RWPE1 (cell line): ENCODE results near the gene LHFPL6.
A peak's percentile ranks its signal among the peaks of the same experiment; 100 is the strongest.

Experiments
- CTCF ChIA-PET: fragments of 350-600 bp; sonication (Branson Sonifier 250); formaldehyde crosslinking; extraction: SDS; loops from one replicate; lab custom pipeline; 2021; lab: Yijun Ruan, JAX
- POLR2A ChIA-PET: fragments of 400-600 bp; formaldehyde crosslinking; extraction: SDS; loops from one replicate; lab custom pipeline; 2020; ENCODE audit warnings: antibody characterized with exemption; ENCODE audit not compliant: low non-redundant PET; lab: Yijun Ruan, JAX
- DNase-seq: peaks from one replicate; pipeline ENCODE4 v3.0.0; 2012; ENCODE audit warnings: low spot score
- H3K27ac ChIP-seq: fragments of 450-650 bp; 2 replicates; pipeline ENCODE4 v1.5.1; 2017
- TF ChIP-seq, protein P1 (sequence below): fragments of 450-650 bp; conservative IDR thresholded peaks from 2 replicates; pipeline ENCODE4 v1.5.1; 2017; ENCODE audit warnings: low read depth, mild to moderate bottlenecking

Gene LHFPL6

DNA sequence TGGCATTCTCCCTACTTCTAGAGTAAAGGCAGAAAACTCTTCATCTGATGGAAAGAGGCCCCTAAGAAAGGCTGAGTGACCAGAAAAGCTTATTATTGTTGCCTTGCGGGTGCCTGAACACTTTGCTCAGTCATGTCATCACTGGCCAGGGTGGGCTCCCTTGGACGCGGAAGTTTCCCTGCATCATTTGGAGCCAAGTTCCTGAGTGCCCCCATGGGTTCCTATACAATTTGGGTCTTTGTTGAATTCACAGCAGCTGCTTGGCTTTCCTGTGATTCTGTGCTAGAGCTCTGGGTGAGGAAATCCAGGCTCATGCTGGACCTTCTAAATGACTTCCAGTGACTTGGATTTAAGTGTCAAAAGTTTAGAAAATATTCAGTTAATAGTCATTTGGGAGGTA is 232.9 kb downstream of the LHFPL6 start:
- POLR2A ChIA-PET: interaction anchor here (0.5 kb wide), 1 partner anchor 48 kb away, joined by 3 read pairs; no protein-coding TSS in a partner anchor
- H3K27ac ChIP-seq: no peak overlapping the region
- TF ChIP-seq, protein P1, sequence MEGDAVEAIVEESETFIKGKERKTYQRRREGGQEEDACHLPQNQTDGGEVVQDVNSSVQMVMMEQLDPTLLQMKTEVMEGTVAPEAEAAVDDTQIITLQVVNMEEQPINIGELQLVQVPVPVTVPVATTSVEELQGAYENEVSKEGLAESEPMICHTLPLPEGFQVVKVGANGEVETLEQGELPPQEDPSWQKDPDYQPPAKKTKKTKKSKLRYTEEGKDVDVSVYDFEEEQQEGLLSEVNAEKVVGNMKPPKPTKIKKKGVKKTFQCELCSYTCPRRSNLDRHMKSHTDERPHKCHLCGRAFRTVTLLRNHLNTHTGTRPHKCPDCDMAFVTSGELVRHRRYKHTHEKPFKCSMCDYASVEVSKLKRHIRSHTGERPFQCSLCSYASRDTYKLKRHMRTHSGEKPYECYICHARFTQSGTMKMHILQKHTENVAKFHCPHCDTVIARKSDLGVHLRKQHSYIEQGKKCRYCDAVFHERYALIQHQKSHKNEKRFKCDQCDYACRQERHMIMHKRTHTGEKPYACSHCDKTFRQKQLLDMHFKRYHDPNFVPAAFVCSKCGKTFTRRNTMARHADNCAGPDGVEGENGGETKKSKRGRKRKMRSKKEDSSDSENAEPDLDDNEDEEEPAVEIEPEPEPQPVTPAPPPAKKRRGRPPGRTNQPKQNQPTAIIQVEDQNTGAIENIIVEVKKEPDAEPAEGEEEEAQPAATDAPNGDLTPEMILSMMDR: no peak
- CTCF ChIA-PET: no interaction called here
- no peak for DNase-seq

DNA sequence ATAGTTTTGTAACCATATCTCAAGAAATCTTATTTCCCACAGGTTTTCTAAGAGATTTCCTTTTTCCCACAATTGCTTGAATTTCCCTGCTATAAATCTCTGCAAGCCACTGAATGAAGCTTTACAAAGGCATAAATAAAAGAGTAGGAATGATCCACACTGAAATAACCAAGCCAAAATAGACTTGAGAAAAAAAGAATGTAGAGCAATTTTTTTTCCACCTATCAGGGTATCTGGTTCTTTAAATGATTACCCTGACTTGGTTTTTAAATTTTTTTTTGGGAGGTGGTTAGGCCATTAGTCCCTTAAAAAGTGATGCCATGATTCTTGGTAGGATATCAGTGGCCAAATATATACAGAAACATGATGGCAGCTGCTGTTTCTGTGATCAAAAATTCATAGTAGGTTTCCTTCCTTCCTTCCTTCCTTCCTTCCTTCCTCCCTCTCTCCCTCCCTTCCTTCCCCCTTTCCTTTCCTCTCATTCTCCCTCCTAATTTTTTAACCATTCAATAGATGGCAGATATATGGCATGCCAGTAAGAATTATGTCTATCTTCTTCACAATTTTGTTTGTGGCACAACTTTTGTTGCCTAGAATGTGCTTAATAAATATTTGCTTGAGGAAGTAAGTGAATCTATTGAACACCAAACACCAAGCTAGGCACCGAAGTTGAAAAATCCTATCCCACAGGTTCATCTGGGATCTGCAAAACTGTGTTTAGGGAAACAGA is 233.7 kb downstream of the LHFPL6 start:
- no peak overlapping the region for H3K27ac ChIP-seq
- TF ChIP-seq, protein P1: no peak
- ChIA-PET POLR2A (no interaction called here), CTCF (interaction anchor here (0.7 kb wide), 1 partner anchor 183 kb away, joined by 6 read pairs; no protein-coding TSS in a partner anchor)
- no peak for DNase-seq

DNA sequence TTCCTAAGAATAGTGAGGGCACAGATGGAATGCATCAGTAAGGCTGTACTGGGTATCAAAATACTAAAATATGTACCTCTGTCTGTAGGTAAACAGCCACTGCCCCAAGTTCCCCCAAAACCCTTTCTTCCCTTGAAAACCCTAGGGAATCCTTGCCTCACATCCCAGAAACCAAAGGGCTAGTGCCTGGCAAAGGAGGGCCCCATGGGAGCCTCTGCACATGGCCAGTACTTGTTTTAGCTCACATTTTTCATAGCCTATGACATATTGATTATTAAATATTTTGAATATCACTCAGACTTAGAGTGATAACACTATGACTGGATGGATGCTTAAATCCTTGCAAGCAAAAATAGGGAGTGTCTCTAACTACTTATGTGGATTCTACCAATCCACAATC is 237.1 kb downstream of the LHFPL6 start:
- CTCF ChIA-PET: no interaction called here
- DNase-seq: no peak
- H3K27ac ChIP-seq: no peak overlapping the region
- TF ChIP-seq, protein P1: no peak
- POLR2A ChIA-PET: no interaction called here

DNA sequence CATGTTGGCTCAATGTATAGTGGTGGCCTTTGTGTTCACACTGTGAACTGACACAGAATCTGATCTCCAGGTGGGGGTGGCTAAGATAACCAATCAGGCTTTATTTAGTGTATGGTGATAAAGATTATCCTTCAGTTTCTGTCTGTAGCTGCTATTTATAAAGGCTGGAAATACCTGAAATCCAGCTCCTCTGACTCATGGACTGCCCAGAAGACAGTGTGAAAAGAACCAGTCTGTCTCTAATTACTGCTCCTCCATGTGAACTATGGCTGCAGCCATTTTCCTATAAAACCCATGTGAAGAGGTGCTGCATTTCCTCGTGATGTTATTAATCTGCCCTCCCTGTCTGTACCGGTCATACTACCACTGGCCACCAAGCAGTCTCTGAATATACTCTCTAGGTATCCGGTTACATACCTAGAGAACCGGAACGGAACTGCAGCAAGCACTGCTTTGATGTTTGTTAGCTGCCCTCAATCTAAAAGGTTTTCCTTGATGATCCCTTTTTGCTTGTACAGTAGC is 238.0 kb downstream of the LHFPL6 start:
- CTCF ChIA-PET: interaction anchor here (0.6 kb wide), 1 partner anchor 883 kb away, joined by 3 read pairs; no protein-coding TSS in a partner anchor
- TF ChIP-seq, protein P1: no peak
- POLR2A ChIA-PET: no interaction called here
- H3K27ac ChIP-seq: no peak overlapping the region
- DNase-seq: peak; percentile 23

DNA sequence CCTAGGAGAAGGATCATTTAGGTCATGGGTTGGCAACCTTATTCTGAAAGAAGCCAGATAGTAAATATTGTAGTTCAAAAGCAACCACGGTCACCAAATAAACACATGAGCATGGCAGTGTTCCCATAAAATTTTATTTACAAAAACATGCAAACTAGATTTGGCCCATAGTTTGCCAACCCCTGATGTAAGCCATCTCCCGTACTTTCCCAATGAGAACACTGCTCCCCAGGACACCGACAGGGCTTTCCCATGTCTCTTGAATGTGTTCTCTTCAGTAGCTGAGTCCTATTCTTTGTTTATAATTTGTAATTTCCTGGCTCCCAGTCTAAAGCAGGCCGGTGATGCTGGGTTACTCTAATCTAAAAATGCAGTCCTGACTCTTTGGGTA is 239.6 kb downstream of the LHFPL6 start:
- H3K27ac ChIP-seq: no peak overlapping the region
- CTCF ChIA-PET: interaction anchor here (0.6 kb wide), 1 partner anchor 17 kb away, joined by 5 read pairs; no protein-coding TSS in a partner anchor
- POLR2A ChIA-PET: no interaction called here
- no peak for DNase-seq
- TF ChIP-seq, protein P1: no peak

DNA sequence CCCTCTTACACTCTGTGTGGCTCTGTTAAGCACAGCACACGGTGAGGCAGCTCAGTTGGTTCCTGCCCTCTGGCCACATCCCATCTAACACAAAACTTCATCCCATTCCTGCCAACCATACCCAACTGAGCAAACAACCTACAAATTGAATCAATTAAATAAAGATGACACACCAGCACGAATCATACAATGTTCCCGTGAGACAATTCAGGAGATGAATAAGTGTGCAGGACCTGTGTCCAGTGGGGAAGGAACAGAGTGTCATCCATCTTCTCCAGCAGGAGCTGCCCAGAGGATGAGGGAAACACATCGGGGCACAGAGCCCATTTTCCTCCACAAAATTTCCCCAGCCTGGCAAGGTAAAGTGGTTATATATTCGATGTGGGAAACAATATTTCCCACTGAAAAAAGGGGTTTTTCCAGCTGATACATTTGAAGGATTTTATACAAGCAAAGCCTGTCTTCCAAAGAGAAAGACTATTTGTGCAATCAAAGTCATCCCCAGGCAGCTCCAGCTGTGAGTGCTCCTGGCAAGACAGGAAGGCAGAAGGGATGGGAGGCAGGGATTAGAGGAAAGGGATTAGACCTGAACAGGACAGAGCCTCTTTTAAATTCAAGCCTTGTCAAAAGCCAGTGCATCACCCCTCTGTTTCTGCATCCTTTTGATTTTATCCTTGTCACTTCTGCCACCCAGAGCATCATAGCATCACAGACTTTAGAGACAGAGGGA is 240.2 kb downstream of the LHFPL6 start:
- ChIA-PET CTCF (no interaction called here), POLR2A (no interaction called here)
- no peak overlapping the region for H3K27ac ChIP-seq
- DNase-seq: no peak
- TF ChIP-seq, protein P1: no peak
